Measurements from ENCODE around the gene ARGLU1.

The ARGLU1 gene

DNA sequence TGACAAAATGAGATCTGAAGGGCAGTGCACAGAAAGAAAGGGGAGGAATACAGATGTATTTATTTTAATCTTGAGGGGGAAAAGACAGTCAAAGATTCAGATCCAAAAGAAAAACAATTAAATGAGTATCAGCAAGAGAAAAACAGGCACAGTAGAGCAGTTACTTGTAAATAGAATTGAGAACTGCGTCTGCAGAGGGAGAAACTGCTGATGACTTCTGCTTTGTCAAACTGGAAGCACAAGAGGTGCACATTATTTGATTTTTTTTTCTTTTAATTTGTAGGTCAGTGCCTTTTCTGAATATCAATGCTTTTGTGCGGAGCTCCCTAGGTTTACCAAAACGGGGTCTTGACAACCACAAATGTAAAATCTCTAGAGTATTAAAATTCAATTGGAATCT is 69.8 kb downstream of the ARGLU1 start:
- no peak for DNase-seq

DNA sequence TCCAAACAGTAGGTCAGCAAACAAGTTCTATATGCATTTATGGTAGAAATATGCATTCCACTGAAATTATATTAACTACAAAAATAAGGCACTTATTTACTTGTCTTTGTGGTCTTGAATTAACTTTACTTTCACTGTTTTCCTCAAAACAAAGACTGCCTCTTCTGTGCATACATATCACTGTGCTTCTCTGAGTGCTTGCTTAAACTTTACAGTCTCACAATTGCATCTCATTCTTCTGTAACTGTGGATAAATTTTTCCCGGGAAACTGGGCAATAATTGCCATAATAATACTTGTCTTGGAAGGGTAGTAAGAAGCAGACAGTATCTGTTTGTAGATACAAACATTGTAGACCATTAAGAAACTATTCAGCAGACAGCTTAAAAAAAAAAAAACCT is 70.9 kb downstream of the ARGLU1 start:
- no peak for DNase-seq

DNA sequence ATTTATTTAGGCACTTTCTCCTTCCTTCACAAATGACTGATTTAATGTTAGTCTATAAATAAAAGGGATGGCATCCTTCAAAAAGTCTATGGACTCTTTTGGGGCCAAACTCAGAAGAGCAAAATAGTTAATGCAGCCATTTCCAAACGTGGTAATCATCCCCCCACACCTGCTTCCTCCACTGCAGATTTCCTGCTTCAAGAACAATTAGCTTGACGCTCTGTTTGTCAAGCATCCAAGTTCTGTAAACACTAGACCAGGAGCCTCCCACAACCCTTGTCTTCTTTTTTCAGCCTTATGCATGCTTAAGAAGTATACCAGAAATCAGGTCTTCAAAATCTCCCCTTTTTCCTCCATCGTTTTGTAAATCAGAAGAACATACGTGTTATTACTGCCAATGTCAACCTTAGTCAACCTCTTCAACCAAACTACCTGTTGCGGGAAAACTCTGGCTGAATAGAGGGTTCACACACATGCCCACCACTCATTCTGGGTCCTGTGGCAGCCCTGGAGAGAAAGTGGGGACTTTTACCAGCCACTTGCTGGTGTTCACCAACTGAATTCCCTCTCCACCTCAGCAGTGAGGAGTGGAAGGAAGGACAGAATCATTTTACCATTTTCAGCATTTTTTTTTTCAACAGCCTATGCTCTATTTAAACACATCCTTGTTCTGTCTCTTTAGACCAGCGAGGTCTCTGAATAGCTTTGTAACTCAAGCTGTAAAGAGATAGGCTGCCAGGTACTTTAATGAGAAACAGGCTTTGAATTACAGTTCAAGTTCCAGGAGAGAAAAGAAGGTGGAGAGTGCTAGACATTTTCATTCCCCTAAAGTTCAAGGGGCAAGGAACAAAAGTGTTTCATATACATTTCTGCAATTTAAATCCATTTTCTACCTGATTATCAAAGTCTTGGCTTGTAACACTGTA is 71.6 kb downstream of the ARGLU1 start:
- DNase-seq = no peak

DNA sequence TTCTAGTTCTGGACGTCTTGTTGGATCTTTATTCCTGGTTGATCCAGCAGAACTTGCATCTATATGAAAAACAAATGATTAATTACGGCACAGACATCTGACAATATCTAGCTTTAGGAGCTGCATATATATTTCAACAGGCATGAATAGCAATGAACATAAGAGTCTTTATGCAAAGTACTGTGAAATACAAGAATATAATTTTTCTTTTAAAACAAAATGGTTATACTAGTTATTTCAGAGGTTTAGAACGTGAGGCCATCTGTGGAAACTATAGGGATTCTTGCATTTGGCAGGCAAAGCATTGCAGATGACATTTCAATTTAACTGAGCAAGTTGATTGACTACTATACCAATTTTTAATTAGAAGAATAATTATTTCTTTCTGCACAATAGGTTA is 73.0 kb downstream of the ARGLU1 start:
- no peak for DNase-seq

DNA sequence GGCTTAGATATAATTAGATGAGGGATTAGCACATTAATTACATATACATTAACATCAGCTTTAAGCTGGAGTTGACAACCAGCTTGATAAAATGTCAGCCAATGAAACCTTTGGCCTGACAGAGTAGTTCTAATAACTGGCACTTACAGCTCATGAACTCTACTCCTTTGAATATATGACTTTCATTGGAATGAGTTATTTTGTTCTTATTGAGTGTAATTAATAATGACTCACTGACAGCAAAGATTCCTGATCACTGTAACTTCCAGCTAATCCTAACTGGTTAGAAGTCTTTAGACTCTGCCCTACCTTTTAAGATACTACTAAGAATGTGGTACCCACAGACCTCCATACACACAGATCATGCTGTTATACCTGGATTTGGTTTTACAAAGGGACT is 73.4 kb downstream of the ARGLU1 start:
- no peak for DNase-seq

DNA sequence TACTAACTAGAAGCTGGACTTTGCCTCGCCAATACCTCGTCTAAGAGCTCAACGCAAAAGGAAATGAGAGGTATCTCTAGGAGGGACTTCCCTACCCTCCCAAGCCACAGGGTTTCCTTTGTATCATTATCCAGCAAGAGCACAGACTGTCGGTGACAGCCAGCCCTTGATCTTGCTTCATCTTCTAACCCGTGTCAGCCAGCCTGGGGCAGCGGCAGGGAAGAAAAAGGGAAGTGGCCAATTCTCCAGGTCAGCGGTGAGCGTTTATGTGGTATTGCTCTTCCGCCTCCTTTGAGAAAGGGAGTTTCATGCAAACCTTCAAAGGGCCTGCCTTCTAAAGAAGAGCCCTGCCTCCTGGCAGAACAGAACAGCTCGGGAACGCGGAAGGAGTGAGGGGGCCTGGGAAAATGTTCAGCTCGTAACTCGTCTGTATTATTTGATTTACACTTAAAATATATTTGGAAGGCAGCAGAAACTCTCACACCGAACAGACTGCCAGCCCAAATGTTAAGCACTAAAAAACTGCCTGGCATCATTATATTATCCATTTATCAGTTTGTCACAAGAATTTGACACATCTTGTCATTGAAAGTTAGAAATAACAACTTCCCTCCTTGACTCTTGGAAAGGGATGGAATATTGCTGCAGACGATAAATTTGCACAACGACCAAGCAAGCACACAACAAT is 74.3 kb downstream of the ARGLU1 start:
- no peak for DNase-seq

DNA sequence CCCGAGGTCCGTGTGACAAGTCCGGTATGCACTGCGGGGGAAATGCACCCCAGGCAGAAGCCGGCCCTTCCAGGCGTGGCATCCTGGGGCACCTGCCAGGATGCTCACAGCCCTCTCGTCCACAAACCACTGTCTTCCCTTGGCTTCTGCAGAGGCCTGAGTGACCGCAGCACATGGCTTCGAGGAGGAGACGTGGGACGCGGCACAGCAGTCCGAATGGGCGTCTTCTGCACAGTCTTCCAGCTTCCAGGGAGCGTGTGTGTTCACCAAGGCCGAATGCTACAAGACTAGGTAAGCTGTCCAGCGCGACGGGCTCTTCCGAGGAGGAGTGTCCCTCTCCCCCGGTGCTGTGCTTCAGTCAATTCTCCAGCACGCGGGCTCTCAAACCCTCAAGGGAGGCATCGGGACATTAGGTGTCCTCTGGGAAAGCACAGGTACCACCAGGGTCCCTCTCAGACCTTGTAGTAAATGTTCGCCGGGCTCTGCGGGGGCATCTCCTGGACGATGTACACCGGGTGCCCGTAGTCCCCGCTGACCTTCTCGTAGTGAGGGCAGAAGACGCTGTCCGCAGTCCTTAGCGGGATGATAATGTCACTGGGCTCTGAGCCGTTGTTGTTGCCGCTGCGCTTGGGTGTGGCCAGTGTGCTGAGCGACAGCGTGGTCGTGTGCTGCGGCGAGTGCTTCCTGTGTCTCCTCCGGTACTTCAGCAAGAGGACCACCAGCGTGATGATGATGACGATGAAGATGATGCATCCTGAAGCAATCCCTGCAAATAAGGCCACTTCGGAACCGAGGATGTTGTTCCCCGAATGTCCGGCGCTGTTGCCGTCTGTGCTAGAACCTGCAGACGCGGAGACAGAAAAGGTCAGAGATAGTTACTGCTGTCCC is 75.1 kb downstream of the ARGLU1 start:
- DNase-seq = no peak

DNA sequence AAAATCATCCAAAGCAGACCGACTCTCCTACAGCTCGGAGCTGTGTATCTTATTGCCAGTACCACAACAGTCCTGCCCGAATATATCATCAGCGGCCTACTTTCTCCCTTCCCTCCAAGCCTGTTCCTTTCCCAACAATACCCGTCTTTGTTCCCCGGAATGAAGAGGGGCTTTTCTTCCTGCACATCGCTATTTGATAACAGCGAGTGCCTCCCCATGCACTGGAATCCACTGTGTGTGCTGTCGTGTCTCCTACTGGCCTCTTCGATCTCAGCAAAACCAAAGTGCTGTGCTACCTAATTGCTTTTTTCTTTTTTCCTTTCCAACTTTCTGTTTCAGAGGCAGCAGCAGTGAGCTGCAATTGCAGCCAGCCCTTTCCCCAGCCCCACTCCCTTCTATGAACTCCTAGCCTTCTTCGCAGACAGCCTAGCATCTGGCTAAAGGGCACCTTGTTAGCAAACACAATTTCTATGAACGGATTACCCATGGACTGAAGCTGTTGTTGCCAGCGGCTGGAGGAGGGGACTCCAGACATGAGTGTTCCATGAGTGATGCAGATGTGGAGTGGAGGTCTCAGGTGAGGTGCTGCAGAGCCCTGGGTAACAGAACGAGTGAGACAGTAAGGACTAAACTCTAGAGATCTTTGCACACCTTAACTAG is 75.9 kb downstream of the ARGLU1 start:
- no peak for DNase-seq

All from stimulated activated naive CD4-positive, alpha-beta T cell (primary cell).